Fibroblast of pulmonary artery (primary cell): ENCODE results near the gene MACROD2.

Source experiments
- DNase-seq: peaks from one replicate; pipeline ENCODE4 v3.0.0-alpha.2; 2010; ENCODE audit warnings: low read depth
- H3K4me3 ChIP-seq: replicated peaks from 2 replicates; pipeline ENCODE4 v1.5.1; 2011; ENCODE audit warnings: low read depth, mild to moderate bottlenecking, control low read depth, low read length, moderate library complexity
- TF ChIP-seq, protein P1 (sequence below): IDR thresholded peaks from 2 replicates; pipeline ENCODE4 v1.5.1; 2011; ENCODE audit warnings: mild to moderate bottlenecking, control low read depth, low read length, inconsistent platforms; ENCODE audit errors: missing control alignments

Gene MACROD2

DNA sequence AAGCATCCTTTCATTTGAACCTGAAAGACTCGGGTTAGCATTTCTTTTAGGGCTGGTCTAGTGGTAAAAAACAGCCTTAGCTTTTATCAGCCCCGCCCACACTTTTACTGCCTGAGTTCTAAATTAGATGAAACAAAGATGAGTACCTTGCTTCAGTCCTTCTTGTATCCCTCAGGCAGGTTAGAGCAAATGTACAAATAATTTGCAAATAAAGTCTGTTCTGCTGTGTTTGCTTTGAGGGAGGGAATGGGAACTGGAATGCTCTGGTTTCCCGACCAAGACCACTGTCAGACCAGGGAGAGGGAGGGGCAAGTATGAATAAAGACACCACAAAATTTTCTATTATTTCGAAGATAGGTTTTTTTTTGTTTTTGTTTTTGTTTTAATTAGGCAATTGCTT lies 427.6 kb downstream of the MACROD2 start:
- TF ChIP-seq, protein P1, sequence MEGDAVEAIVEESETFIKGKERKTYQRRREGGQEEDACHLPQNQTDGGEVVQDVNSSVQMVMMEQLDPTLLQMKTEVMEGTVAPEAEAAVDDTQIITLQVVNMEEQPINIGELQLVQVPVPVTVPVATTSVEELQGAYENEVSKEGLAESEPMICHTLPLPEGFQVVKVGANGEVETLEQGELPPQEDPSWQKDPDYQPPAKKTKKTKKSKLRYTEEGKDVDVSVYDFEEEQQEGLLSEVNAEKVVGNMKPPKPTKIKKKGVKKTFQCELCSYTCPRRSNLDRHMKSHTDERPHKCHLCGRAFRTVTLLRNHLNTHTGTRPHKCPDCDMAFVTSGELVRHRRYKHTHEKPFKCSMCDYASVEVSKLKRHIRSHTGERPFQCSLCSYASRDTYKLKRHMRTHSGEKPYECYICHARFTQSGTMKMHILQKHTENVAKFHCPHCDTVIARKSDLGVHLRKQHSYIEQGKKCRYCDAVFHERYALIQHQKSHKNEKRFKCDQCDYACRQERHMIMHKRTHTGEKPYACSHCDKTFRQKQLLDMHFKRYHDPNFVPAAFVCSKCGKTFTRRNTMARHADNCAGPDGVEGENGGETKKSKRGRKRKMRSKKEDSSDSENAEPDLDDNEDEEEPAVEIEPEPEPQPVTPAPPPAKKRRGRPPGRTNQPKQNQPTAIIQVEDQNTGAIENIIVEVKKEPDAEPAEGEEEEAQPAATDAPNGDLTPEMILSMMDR = no peak
- H3K4me3 ChIP-seq = no peak overlapping the region
- no peak for DNase-seq

DNA sequence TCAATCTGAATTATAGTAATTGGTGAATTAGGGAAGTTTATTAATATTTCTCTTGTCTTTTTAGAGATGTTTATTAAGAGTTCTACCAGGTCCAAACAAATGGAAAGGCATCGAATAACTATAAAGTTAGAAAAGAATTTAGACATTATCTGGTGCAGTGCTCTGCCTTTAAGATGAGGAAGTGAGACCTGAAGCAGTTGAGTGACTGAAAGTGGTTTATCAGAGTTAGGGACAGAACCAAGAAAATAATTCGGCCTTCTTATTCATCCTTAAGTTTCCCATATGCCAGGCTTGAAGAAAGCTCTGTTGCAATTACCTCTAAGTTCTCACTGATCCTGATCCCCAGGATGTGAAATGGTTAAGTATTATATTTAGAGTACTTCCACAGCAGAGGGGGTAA lies 436.3 kb downstream of the MACROD2 start:
- TF ChIP-seq, protein P1 = no peak
- no peak for DNase-seq
- no peak overlapping the region for H3K4me3 ChIP-seq

DNA sequence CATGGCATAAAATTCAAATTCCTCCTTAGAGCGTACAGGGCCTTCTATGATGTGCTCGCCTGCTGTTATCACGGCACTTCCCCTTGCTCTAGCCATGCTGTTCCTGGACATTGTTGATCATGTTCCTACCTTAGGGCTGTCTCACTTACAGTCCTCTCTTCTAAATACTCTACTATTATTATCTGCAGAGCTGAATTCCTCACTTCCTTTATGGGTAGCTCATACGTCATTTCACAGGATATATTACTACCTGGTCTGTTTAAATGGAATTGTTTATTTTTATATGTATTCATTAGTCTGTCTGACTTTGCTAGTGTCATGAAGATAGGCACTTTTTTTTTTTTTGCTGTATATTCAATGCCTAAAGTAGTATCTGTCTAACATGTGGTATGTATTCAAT lies 436.8 kb downstream of the MACROD2 start:
- no peak for DNase-seq
- no peak overlapping the region for H3K4me3 ChIP-seq
- TF ChIP-seq, protein P1 = no peak

DNA sequence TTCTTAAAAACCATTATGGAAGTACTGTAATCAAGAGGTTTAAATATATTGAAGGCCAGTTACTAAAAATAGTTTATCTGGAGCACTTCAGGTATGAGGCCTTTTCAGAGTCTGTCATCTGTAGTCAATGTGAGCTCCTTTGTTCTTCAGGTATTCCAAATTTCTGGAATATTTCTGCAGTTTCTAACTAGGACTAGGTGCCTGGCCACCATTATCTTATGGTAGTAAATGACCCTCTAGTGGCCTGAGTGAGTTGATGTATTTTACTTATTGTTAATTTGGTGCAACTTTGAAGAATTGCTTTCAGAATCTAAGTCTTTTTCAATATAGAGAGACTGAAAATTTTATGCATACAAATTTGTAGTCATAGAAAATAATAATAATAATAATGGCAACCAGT lies 437.3 kb downstream of the MACROD2 start:
- TF ChIP-seq, protein P1 = no peak
- no peak for DNase-seq
- no peak overlapping the region for H3K4me3 ChIP-seq

DNA sequence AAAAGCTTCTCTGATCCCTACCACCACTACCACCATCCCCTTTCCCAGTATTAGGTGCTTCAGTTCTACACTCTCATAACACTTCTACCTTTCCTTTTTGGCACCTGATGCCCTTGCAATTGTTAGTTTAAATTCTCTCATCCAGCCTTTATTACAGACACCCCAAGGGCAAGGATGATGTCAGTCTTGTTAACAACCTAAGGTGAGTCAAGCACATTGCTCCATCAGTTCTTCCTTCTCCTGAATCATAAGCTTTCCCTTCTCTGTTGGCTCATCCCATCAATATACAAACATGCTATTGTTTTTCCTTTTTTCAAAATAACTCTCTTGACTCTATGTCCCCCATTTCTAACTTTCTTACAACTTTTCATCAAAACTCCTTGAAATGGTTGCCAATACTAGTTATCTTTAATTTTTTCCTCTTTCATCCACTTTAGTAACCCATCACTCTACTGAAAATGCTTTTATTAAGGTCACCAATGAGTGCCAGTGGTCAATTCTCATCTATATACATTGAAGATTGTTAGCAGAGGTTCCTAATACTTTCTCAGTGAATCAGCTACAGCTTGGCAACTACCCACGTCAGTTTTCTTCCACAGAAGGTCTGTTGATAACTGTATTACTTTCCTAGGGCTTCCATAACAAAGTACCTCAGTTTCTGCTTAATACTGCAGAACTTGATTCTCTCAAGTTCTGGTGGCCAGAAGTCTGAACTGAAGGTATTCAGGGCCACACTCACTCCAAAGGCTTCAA lies 439.2 kb downstream of the MACROD2 start:
- TF ChIP-seq, protein P1 = no peak
- DNase-seq = peak; percentile 6
- no peak overlapping the region for H3K4me3 ChIP-seq

DNA sequence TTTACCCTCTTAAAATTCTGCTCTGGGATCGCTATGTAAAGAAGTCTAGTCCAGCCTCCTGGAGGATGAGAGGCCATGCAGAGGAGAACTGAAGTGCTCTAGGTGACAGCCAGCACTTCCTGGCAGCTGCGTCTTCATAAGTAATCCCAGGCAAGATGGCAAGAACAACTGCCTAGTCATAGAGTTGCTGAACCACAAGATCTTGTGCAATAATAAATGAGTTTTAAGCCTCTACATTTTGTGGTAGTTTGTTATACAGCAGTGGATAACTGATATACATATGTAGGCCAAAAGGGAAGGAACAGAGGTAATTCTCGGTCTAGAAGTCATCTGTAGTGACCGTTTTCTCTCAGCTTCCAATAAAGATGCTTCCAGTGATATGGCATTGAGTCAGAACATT lies 445.9 kb downstream of the MACROD2 start:
- DNase-seq = peak; percentile 43
- no peak overlapping the region for H3K4me3 ChIP-seq
- TF ChIP-seq, protein P1 = no peak

DNA sequence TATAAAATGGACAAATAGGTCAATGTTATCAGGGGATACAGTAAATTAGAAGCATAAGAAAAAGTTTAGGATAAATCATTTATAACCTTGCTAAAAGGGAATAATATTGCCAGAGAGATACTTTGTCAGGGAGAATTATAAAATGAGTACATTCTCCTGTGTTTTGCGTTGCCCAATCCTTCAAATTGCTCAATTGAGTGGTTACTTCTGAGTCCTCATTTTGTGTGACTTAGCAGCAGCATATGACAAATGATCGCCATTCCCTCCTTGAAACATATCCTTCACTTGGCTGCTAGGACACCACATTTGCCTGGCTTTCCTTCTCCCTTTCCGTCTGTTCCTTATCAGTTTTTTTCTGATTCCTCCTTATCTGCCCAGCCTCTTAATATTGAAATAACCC lies 448.8 kb downstream of the MACROD2 start:
- H3K4me3 ChIP-seq = no peak overlapping the region
- DNase-seq = peak; percentile 32
- TF ChIP-seq, protein P1 = no peak
